Mesendoderm (in vitro differentiated cells): ENCODE data around the gene TAT.
A peak's percentile ranks its signal among the peaks of the same experiment; 100 is the strongest.
"Not testable (repeated sequence)": the region's sequence is repeated elsewhere in the genome, so short reads cannot be mapped to it uniquely, and the experiment has no call there.

Experiments
- DNase-seq: peaks from one replicate; pipeline ENCODE4 v3.0.0; 2013
- H2AK5ac ChIP-seq: 2 replicates; pipeline ENCODE4 v1.6.1; 2013; ENCODE audit warnings: low read length, inconsistent platforms
- H2BK120ac ChIP-seq: 2 replicates; pipeline ENCODE4 v1.6.1; 2013; ENCODE audit warnings: low read depth, mild to moderate bottlenecking, low read length, moderate library complexity, mixed read lengths
- H2BK15ac ChIP-seq: replicated peaks from 2 replicates; pipeline ENCODE4 v1.6.1; 2013; ENCODE audit warnings: low read depth, mild to moderate bottlenecking, moderate library complexity
- H2BK5ac ChIP-seq: 2 replicates; pipeline ENCODE4 v1.6.1; 2013; ENCODE audit warnings: low read length, inconsistent platforms
- H3K18ac ChIP-seq: 2 replicates; pipeline ENCODE4 v1.6.1; 2013; ENCODE audit warnings: mild to moderate bottlenecking, low read length, mixed read lengths
- H3K23ac ChIP-seq: one replicate; pipeline ENCODE4 v1.6.1; 2013; ENCODE audit warnings: low read length
- H3K27ac ChIP-seq: 2 replicates; pipeline ENCODE4 v1.5.1; 2013; ENCODE audit warnings: low read depth, mild to moderate bottlenecking, inconsistent platforms, low read length, moderate library complexity
- H3K27me3 ChIP-seq: 2 replicates; pipeline ENCODE4 v1.6.1; 2013; ENCODE audit warnings: low read length, control low read depth, mild to moderate bottlenecking, inconsistent platforms; ENCODE audit not compliant: insufficient read depth, poor library complexity
- H3K36me3 ChIP-seq: 2 replicates; pipeline ENCODE4 v1.6.1; 2013; ENCODE audit warnings: low read length, inconsistent platforms; ENCODE audit not compliant: control insufficient read depth, insufficient read depth
- H3K4ac ChIP-seq: one replicate; pipeline ENCODE4 v1.6.1; 2013; ENCODE audit warnings: low read depth, mild to moderate bottlenecking, low read length, moderate library complexity
- H3K4me1 ChIP-seq: 2 replicates; pipeline ENCODE4 v1.6.1; 2013; ENCODE audit warnings: low read depth, low read length, inconsistent platforms; ENCODE audit not compliant: control insufficient read depth
- H3K4me2 ChIP-seq: 2 replicates; pipeline ENCODE4 v1.6.1; 2013; ENCODE audit warnings: low read length
- H3K4me3 ChIP-seq: 2 replicates; pipeline ENCODE4 v1.5.1; 2013; ENCODE audit warnings: mild to moderate bottlenecking, low read length
- H3K56ac ChIP-seq: one replicate; pipeline ENCODE4 v1.6.1; 2013; ENCODE audit warnings: low read length
- H3K79me1 ChIP-seq: 2 replicates; pipeline ENCODE4 v1.6.1; 2013; ENCODE audit warnings: low read length, inconsistent platforms
- H3K79me2 ChIP-seq: 2 replicates; pipeline ENCODE4 v1.6.1; 2013; ENCODE audit warnings: mild to moderate bottlenecking, low read length; ENCODE audit not compliant: control insufficient read depth, insufficient read depth
- H3K9ac ChIP-seq: 2 replicates; pipeline ENCODE4 v1.6.1; 2013; ENCODE audit warnings: low read length, inconsistent platforms
- H4K5ac ChIP-seq: one replicate; pipeline ENCODE4 v1.6.1; 2013; ENCODE audit warnings: low read length
- H4K8ac ChIP-seq: one replicate; pipeline ENCODE4 v1.6.1; 2013; ENCODE audit warnings: low read depth, mild to moderate bottlenecking, control low read depth, low read length, moderate library complexity
- WGBS: extraction: QIAGEN DNeasy Blood & Tissue Kit; methylation state at CpG from one replicate; pipeline ENCODE4 v1.1.7; 2013; ENCODE audit warnings: low lambda C conversion rate, missing lambda C conversion rate; ENCODE audit not compliant: insufficient coverage; ENCODE audit errors: extremely low coverage; 5-methylcytosine and 5-hydroxymethylcytosine counted together

Gene TAT

DNA sequence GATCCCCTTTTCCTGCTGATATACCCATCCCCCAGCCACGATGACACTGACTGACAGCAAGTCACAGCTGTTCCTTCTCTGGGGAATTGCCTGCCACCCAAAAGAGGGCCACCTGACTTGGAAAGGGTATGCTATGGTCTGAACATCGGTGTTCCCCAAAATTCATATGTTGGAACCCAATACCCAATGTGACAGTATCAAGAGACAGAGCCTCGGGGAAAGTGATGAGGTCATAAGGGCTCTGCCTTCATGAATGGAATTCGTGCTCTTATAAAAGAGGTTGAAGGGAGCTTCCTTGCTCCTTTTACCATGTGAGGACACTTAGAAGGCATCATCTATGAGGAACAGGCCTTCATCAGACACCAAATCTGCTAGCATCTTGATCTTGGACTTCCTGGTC is 41.5 kb upstream of the TAT start:
- no CpG with 5 or more reads among the region's 4 CpGs for WGBS
- no peak overlapping the region for H3K27ac ChIP-seq
- H3K79me1 ChIP-seq: no peaks in the 10 kb centered on the region
- H3K23ac ChIP-seq: no peak overlapping the region
- H3K18ac ChIP-seq: no peak overlapping the region
- no peak for DNase-seq
- H2AK5ac ChIP-seq: no peak overlapping the region
- H2BK15ac ChIP-seq: no peak overlapping the region
- H3K9ac ChIP-seq: no peak overlapping the region
- no peaks in the 10 kb centered on the region for H3K4me1 ChIP-seq
- no peak overlapping the region for H3K4me2 ChIP-seq
- no peak overlapping the region for H3K4me3 ChIP-seq
- no peak overlapping the region for H3K4ac ChIP-seq
- H3K56ac ChIP-seq: no peak overlapping the region
- no peaks in the 10 kb centered on the region for H3K36me3 ChIP-seq
- no peak overlapping the region for H4K8ac ChIP-seq
- no peak overlapping the region for H2BK120ac ChIP-seq
- no peaks in the 10 kb centered on the region for H3K27me3 ChIP-seq
- no peak overlapping the region for H4K5ac ChIP-seq
- no peaks in the 10 kb centered on the region for H3K79me2 ChIP-seq
- no peak overlapping the region for H2BK5ac ChIP-seq

DNA sequence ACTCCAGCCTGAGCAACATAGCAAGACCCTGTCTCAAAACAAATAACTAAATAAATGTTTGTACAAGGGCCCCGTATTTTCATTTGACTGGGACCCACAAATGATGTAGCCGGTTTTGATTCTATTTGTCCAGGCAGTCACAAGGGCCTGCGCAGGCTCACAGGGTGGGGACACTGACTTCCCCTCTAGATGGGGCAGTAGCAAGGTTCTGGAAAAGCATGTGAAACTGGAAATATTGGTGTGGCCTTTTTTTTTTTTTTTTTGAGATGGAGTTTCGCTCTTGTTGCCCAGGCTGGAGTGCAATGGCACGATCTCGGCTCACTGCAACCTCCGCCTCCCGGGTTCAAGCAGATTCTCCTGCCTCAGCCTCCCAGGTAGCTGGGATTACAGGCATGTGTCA is 38.1 kb upstream of the TAT start:
- H3K4me1 ChIP-seq, H4K8ac ChIP-seq, H4K5ac ChIP-seq, H2BK120ac ChIP-seq, H3K56ac ChIP-seq, H2AK5ac ChIP-seq, DNase-seq, H3K4me3 ChIP-seq, H3K79me2 ChIP-seq, H3K79me1 ChIP-seq, H3K4ac ChIP-seq, H3K23ac ChIP-seq, H3K27ac ChIP-seq, H3K27me3 ChIP-seq, H3K9ac ChIP-seq, H2BK15ac ChIP-seq, H3K18ac ChIP-seq, H3K36me3 ChIP-seq, H3K4me2 ChIP-seq, H2BK5ac ChIP-seq: not testable (repeated sequence)
- WGBS: no CpG with 5 or more reads among the region's 8 CpGs

DNA sequence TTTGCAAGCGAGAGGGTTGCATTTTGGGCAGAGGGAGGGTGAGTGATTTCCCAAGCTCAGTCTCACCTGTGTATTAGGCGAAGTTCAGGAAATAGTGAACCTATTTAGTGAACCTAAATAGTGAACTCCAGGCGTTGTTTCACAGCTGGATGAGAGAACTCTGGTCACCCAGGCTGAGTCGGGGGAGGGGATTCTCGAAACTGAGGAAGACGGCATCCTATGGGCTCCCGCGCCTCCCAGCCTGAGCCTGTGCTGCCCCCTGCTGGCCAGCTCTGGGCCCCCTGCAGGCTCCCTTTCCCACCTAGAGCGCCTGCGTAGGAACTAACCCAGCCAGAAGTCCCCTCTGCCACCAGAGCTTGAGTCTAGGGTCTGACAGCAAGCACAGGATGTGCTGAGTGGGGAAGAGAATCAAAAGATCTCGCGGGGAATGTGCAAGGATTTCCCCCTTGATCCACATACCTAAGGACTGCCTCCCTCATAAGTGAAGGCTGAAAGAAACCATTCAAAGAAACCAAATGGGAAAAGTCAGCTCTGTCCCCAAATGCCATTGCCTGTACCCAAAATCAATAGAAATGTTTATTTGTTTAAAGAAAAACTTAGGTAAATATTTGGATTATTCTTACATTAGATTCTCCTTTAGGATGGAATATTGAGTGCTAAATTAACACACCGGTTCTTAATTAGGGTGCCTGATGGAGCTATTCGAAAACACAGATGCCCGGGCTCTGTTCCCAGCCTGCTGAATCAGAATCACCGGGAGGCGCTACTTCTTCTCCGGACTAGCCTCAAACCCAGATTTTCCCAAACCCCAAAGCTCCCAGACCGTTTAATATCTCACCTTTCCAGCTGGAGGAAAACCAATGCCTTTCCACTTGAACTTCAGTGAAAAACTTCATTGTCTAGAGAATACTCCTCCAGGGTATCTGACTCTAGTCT is 34.3 kb upstream of the TAT start:
- Histone ChIP-seq H3K56ac (no peak overlapping the region), H2BK120ac (no peak overlapping the region), H2BK15ac (no peak overlapping the region), H4K8ac (no peak overlapping the region), H3K4me2 (no peak overlapping the region), H3K23ac (no peak overlapping the region), H3K27me3 (no peaks in the 10 kb centered on the region), H3K4ac (no peak overlapping the region), H4K5ac (no peak overlapping the region), H3K4me1 (no peaks in the 10 kb centered on the region), H3K79me1 (no peaks in the 10 kb centered on the region), H3K79me2 (no peaks in the 10 kb centered on the region), H3K36me3 (no peaks in the 10 kb centered on the region), H3K18ac (no peak overlapping the region), H2BK5ac (no peak overlapping the region), H2AK5ac (no peak overlapping the region), H3K9ac (no peak overlapping the region), H3K27ac (no peak overlapping the region), H3K4me3 (no peak overlapping the region)
- no CpG with 5 or more reads among the region's 19 CpGs for WGBS
- peak; percentile 89 for DNase-seq

DNA sequence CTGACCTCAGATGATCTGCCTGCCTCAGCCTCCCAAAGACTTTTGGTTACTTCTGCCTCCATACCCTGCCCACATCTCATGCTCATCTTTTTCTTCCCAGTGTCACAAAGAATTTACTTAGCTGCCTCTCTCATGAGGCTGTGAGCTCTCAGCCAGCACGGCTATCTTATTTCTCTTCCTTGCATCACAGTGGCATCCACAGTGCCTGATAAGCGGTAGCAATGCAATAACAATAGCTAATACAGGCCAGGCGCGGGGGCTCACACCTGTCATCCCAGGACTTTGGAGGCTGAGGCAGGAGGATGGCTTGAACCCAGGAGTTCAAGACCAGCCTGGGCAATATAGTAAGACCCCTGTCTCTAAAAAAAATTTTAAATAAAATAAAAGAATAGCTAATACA is 33.6 kb upstream of the TAT start:
- no peaks in the 10 kb centered on the region for H3K79me2 ChIP-seq
- no peaks in the 10 kb centered on the region for H3K79me1 ChIP-seq
- H2BK5ac ChIP-seq: no peak overlapping the region
- DNase-seq: peak; percentile 18
- no peak overlapping the region for H4K8ac ChIP-seq
- H2AK5ac ChIP-seq: no peak overlapping the region
- H3K4me3 ChIP-seq: no peak overlapping the region
- no peak overlapping the region for H2BK120ac ChIP-seq
- H3K9ac ChIP-seq: no peak overlapping the region
- WGBS: no CpG with 5 or more reads among the region's 4 CpGs
- H3K36me3 ChIP-seq: no peaks in the 10 kb centered on the region
- H4K5ac ChIP-seq: no peak overlapping the region
- no peaks in the 10 kb centered on the region for H3K4me1 ChIP-seq
- H3K18ac ChIP-seq: no peak overlapping the region
- H3K56ac ChIP-seq: no peak overlapping the region
- H2BK15ac ChIP-seq: no peak overlapping the region
- H3K4me2 ChIP-seq: no peak overlapping the region
- no peaks in the 10 kb centered on the region for H3K27me3 ChIP-seq
- no peak overlapping the region for H3K4ac ChIP-seq
- no peak overlapping the region for H3K23ac ChIP-seq
- no peak overlapping the region for H3K27ac ChIP-seq

DNA sequence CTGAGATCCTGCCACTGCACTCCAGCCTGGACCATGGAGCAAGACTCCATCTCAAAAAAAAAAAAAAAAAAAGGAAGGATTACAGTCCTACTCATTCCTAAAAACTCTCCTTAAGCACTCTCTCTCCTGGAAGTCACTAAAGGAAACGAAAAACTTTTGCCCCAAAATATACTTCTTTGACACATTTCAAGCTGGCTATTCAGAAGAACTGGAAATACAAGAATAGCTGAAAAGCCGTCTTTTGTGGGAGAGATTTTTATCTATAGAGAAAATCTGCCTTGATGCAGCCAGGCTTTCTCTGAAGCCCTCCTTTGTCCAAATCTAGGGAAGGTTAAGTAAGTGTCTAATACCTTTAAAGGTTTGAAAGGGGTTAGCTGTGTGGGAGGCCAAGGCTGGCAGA is 32.2 kb upstream of the TAT start:
- H2BK120ac ChIP-seq: no peak overlapping the region
- H2AK5ac ChIP-seq: no peak overlapping the region
- no peak overlapping the region for H4K5ac ChIP-seq
- no peaks in the 10 kb centered on the region for H3K27me3 ChIP-seq
- H3K4me3 ChIP-seq: no peak overlapping the region
- DNase-seq: no peak
- WGBS: no CpG with 5 or more reads among the region's 2 CpGs
- no peak overlapping the region for H2BK5ac ChIP-seq
- no peak overlapping the region for H3K4me2 ChIP-seq
- H3K23ac ChIP-seq: no peak overlapping the region
- H3K36me3 ChIP-seq: no peaks in the 10 kb centered on the region
- H3K79me2 ChIP-seq: no peaks in the 10 kb centered on the region
- no peak overlapping the region for H3K4ac ChIP-seq
- H3K56ac ChIP-seq: no peak overlapping the region
- H3K79me1 ChIP-seq: no peaks in the 10 kb centered on the region
- H3K27ac ChIP-seq: no peak overlapping the region
- H3K4me1 ChIP-seq: no peaks in the 10 kb centered on the region
- no peak overlapping the region for H3K18ac ChIP-seq
- no peak overlapping the region for H3K9ac ChIP-seq
- H2BK15ac ChIP-seq: no peak overlapping the region
- no peak overlapping the region for H4K8ac ChIP-seq

DNA sequence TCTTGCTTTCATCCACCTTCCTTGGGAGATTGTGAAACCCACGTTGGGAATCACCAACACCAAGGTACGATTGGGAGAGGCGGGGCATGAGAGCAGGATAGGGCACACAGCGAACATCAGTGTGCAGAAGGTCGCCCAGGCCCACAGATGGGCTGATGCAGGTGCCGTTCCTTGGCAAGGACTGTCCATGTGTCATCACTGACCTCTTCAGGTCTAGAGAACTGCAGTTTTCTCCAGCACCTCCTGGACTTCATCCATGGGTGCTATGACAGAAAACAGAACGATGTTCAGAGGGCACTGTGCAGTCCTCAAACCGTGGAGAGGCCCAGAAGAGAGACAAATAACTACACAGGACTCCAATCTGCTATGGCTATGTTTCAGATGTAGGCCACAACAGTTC is 23.9 kb upstream of the TAT start:
- WGBS: no CpG with 5 or more reads among the region's 8 CpGs
- H4K5ac ChIP-seq: no peak overlapping the region
- no peak overlapping the region for H2BK5ac ChIP-seq
- H3K23ac ChIP-seq: no peak overlapping the region
- no peaks in the 10 kb centered on the region for H3K36me3 ChIP-seq
- no peaks in the 10 kb centered on the region for H3K79me2 ChIP-seq
- no peak overlapping the region for H3K9ac ChIP-seq
- no peak overlapping the region for H3K27ac ChIP-seq
- H3K18ac ChIP-seq: no peak overlapping the region
- H2AK5ac ChIP-seq: no peak overlapping the region
- H2BK15ac ChIP-seq: no peak overlapping the region
- no peaks in the 10 kb centered on the region for H3K27me3 ChIP-seq
- no peak overlapping the region for H4K8ac ChIP-seq
- H3K4me2 ChIP-seq: no peak overlapping the region
- no peak overlapping the region for H2BK120ac ChIP-seq
- no peaks in the 10 kb centered on the region for H3K79me1 ChIP-seq
- no peak overlapping the region for H3K4ac ChIP-seq
- H3K4me1 ChIP-seq: no peaks in the 10 kb centered on the region
- H3K56ac ChIP-seq: no peak overlapping the region
- no peak overlapping the region for H3K4me3 ChIP-seq
- DNase-seq: no peak
